Smooth muscle cell (in vitro differentiated cells): Measurements from ENCODE around the gene C10orf143. TPM values are rescaled to one million over a fixed set of nuclear protein-coding genes. Genes with fewer than 3 reads are reported as not detected.
A peak's percentile ranks its signal among the peaks of the same experiment; 100 is the strongest.

ENCODE experiments used
- DNase-seq: peaks from one replicate; lab custom pipeline; 2025; ENCODE audit not compliant: unreplicated experiment; lab: John Stamatoyannopoulos, UW
- H2AFZ ChIP-seq: fragments of 200-600 bp; sonication (generic); 2 replicates; pipeline ENCODE4 v1.6.0; 2016; ENCODE audit warnings: antibody characterized with exemption, low read depth, mild to moderate bottlenecking
- H3F3A ChIP-seq: fragments of 200-600 bp; sonication (generic); 2 replicates; pipeline ENCODE4 v1.6.0; 2017; ENCODE audit warnings: antibody characterized with exemption, low read depth
- H3K27ac ChIP-seq: fragments of 200-600 bp; sonication (generic); 2 replicates; pipeline ENCODE4 v1.5.1; 2016; ENCODE audit warnings: low read depth, mild to moderate bottlenecking
- H3K27me3 ChIP-seq: fragments of 200-600 bp; sonication (generic); 2 replicates; pipeline ENCODE4 v1.6.1; 2016; ENCODE audit warnings: low read depth, mild to moderate bottlenecking
- H3K36me3 ChIP-seq: fragments of 200-600 bp; sonication (generic); 2 replicates; pipeline ENCODE4 v1.5.1; 2016; ENCODE audit warnings: low read depth
- H3K4me1 ChIP-seq: fragments of 200-600 bp; sonication (generic); 2 replicates; pipeline ENCODE4 v1.5.1; 2016; ENCODE audit warnings: low read depth
- H3K4me2 ChIP-seq: fragments of 200-600 bp; sonication (generic); 2 replicates; pipeline ENCODE4 v1.6.0; 2016; ENCODE audit warnings: mild to moderate bottlenecking
- H3K4me3 ChIP-seq: fragments of 200-600 bp; sonication (generic); 2 replicates; pipeline ENCODE4 v1.5.1; 2016; ENCODE audit warnings: mild to moderate bottlenecking
- H3K79me2 ChIP-seq: fragments of 200-600 bp; sonication (generic); 2 replicates; pipeline ENCODE4 v1.6.0; 2016; ENCODE audit warnings: low read depth, mild to moderate bottlenecking
- H3K9ac ChIP-seq: fragments of 200-600 bp; sonication (generic); 2 replicates; pipeline ENCODE4 v1.6.0; 2016; ENCODE audit warnings: low read depth
- H3K9me3 ChIP-seq: fragments of 200-600 bp; sonication (generic); replicated peaks from 2 replicates; pipeline ENCODE4 v1.5.1; 2016; ENCODE audit warnings: low read depth
- H4K20me1 ChIP-seq: fragments of 200-600 bp; sonication (generic); 2 replicates; pipeline ENCODE4 v1.6.0; 2016; ENCODE audit warnings: low read depth
- WGBS: methylation state at CpG from one replicate; pipeline ENCODE4 v1.1.7; 2016; ENCODE audit warnings: low lambda C conversion rate; 5-methylcytosine and 5-hydroxymethylcytosine counted together
- polyA plus RNA-seq: library from polyadenylated mRNA; unstranded; fragments of >200 nt; fragmentation: Nextera tagmentation; extraction: Ambion mirVana; gene quantifications from 2 replicates; pipeline ENCODE4 v1.2.1, GENCODE V29; 2016
- total RNA-seq: library from RNA; depleted of rRNA; stranded (reverse); fragments of >200 nt; gene quantifications from 2 replicates; pipeline ENCODE4 v1.2.3, GENCODE V29; 2014
- TF ChIP-seq, protein P1 (sequence below): fragments of 200-600 bp; sonication (generic); IDR thresholded peaks from 2 replicates; pipeline ENCODE4 v1.5.1; 2017; ENCODE audit warnings: borderline replicate concordance, mild to moderate bottlenecking, antibody characterized with exemption; ENCODE audit not compliant: insufficient read depth, poor library complexity, severe bottlenecking

The C10orf143 gene
- total and polyA plus RNA-seq, 2 experiments from 2014 or later, result 2.0 TPM; not detected in 1

- TF ChIP-seq, protein P1, sequence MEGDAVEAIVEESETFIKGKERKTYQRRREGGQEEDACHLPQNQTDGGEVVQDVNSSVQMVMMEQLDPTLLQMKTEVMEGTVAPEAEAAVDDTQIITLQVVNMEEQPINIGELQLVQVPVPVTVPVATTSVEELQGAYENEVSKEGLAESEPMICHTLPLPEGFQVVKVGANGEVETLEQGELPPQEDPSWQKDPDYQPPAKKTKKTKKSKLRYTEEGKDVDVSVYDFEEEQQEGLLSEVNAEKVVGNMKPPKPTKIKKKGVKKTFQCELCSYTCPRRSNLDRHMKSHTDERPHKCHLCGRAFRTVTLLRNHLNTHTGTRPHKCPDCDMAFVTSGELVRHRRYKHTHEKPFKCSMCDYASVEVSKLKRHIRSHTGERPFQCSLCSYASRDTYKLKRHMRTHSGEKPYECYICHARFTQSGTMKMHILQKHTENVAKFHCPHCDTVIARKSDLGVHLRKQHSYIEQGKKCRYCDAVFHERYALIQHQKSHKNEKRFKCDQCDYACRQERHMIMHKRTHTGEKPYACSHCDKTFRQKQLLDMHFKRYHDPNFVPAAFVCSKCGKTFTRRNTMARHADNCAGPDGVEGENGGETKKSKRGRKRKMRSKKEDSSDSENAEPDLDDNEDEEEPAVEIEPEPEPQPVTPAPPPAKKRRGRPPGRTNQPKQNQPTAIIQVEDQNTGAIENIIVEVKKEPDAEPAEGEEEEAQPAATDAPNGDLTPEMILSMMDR, result peak; percentile 18
- no peaks in the 10 kb centered on the region for H3K79me2 ChIP-seq
- no peak for DNase-seq
- no peak overlapping the region for H3K27ac ChIP-seq
- no peaks in the 10 kb centered on the region for H3K36me3 ChIP-seq
- no peaks in the 10 kb centered on the region for H3K9me3 ChIP-seq
- H3F3A ChIP-seq, result no peaks in the 10 kb centered on the region
- WGBS, result 59% methylated on average over 23 of the region's 30 CpGs
- no peaks in the 10 kb centered on the region for H4K20me1 ChIP-seq
- H2AFZ ChIP-seq, result no peak overlapping the region
- H3K27me3 ChIP-seq, result peaks cover 15% of the 10 kb centered on the region
- no peaks in the 10 kb centered on the region for H3K4me1 ChIP-seq
- H3K9ac ChIP-seq, result no peak overlapping the region
- H3K4me3 ChIP-seq, result no peak overlapping the region
- H3K4me2 ChIP-seq, result no peak overlapping the region
Measured at GRCh38 chr10:130045091-130045652, 65.5 kb downstream of the C10orf143 start.

DNA sequence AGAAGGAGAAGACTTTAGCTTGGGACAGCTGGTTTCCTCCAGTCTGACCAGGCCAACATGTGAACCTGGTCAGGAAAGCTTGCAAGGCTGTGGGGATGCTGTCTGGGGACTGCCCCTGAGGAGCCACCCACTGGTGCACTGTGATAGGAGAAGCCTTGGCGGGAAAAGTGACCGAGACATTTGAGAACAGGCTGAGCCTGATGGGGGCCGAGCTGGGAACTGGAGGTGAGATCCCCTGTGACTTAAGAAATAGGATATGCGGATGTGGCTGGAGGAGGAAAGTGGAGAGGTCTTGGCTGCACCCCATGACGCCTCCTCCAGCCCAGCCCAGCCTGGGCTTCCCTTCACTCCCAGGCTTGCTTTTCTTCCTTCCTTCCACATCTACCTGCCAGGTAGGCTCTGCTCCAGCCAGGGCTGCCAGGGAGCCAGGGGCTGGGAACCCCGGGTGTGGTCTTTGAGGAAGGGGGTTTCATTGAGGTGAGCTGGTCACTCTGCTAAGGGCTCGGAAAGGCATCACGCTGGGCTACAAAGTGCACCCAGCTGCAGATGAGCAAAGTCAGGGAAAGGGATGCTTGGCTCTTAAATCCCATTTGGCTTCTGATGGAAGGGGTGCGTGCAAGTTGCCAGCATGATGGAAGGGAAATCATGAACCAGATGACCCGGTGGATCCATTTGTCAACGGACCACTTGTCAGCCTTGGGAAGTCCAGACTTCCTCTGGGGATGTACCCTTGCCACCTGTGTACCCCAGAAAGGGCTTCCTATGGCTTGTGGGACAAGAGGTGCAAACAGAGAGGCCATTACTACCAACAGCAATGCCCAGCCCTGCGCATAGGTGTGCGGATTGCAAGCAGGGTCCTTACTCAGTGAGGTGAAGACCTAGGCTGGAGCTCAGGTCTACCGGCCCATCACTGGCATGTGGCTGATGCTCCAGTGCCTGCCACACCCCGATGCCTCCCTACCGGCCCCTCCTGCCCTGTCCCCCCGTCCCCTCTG, 66.3 kb downstream of the C10orf143 start:
- no peaks in the 10 kb centered on the region for H3K79me2 ChIP-seq

GRCh38 chr10:130043491-130043890, 67.1 kb downstream of the C10orf143 start:
- Histone ChIP-seq H3K4me1 (no peaks in the 10 kb centered on the region), H3K79me2 (no peaks in the 10 kb centered on the region), H3F3A (no peaks in the 10 kb centered on the region), H3K27ac (no peak overlapping the region), H3K27me3 (peaks cover 15% of the 10 kb centered on the region), H3K9ac (no peak overlapping the region), H3K36me3 (no peaks in the 10 kb centered on the region), H3K4me2 (no peak overlapping the region), H3K4me3 (no peak overlapping the region), H4K20me1 (no peaks in the 10 kb centered on the region), H2AFZ (no peak overlapping the region), H3K9me3 (no peaks in the 10 kb centered on the region)
- TF ChIP-seq, protein P1, result no peak
- WGBS, result 82% methylated on average over 8 of the region's 8 CpGs
- no peak for DNase-seq

More for the DNA sequence above, 66.3 kb downstream of the C10orf143 start:
- DNase-seq, result no peak
- no peaks in the 10 kb centered on the region for H3K9me3 ChIP-seq
- no peaks in the 10 kb centered on the region for H3K4me1 ChIP-seq
- no peak overlapping the region for H3K9ac ChIP-seq
- no peak overlapping the region for H3K4me3 ChIP-seq
- 85% methylated on average over 17 of the region's 17 CpGs for WGBS
- no peaks in the 10 kb centered on the region for H3K36me3 ChIP-seq
- H3K4me2 ChIP-seq, result no peak overlapping the region
- H3K27me3 ChIP-seq, result peaks cover 15% of the 10 kb centered on the region
- TF ChIP-seq, protein P1, result no peak
- no peak overlapping the region for H3K27ac ChIP-seq
- H3F3A ChIP-seq, result no peaks in the 10 kb centered on the region
- no peaks in the 10 kb centered on the region for H4K20me1 ChIP-seq
- no peak overlapping the region for H2AFZ ChIP-seq
